HL-60 (cell line): Measurements from ENCODE around the gene CCND1.

Experiments
- CTCF ChIP-seq: IDR thresholded peaks from one replicate; pipeline ENCODE4 v1.5.1; 2011; ENCODE audit warnings: low read length, control low read depth, inconsistent platforms; ENCODE audit not compliant: insufficient read depth
- POLR2AphosphoS5 ChIP-seq: IDR thresholded peaks from 2 replicates; pipeline ENCODE4 v1.6.1; 2012; ENCODE audit warnings: low read depth

DNA sequence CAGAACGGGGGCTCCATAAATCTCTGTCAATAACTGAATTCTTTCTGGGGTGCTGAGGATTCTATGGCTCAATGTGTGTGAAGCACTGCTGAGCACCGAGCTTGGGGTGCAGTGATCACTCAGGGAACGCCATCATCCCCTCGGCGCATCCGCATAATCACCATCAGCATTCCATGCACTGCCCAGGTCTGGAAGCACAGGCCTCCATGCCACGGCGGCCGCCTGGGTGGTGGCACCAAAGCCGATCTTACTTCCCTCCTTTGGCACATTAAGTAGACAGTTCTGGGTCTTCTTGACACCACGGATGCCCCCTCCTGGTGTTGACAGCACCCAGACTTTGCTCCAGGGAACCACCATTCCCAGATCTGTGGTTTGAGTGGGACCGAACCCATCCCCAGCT, 18.6 kb downstream of the CCND1 start:
- TF ChIP-seq CTCF (no peak), POLR2AphosphoS5 (no peak)
